A673 (cell line): Measurements from ENCODE around the gene LNP1.

Experiments
- EZH2 ChIP-seq: fragments of 200-600 bp; sonication (generic); IDR thresholded peaks from 2 replicates; pipeline ENCODE4 v1.6.1; 2017; ENCODE audit warnings: borderline replicate concordance, low read depth, mild to moderate bottlenecking, mixed read lengths, antibody characterized with exemption, low read length; ENCODE audit not compliant: poor library complexity, severe bottlenecking
- TF ChIP-seq, protein P1 (sequence below): fragments of 300-800, 200-600 bp; sonication (generic); conservative IDR thresholded peaks from 2 replicates; pipeline ENCODE4 v1.5.1; 2017; ENCODE audit warnings: low read depth, mild to moderate bottlenecking, antibody characterized with exemption, low read length, moderate library complexity, mixed read lengths

DNA sequence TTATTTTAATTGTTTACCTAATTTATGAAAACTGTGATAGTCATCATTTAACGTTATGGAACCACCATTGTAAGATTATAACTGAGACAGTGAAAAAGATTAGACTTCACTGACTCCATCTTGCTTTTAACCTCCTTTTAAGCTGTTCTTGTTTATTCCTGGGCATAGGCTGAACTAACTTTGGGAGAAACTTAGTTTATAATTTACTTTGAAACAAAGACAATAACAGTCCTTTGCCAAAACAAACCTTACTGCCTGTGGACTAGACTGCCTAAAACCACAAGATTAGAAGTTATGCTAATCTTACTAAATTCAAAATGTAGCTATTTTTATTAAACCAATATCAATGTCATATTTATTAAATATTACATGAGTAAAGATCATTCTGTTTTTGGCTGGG, 46.7 kb downstream of the LNP1 start:
- TF ChIP-seq, protein P1, sequence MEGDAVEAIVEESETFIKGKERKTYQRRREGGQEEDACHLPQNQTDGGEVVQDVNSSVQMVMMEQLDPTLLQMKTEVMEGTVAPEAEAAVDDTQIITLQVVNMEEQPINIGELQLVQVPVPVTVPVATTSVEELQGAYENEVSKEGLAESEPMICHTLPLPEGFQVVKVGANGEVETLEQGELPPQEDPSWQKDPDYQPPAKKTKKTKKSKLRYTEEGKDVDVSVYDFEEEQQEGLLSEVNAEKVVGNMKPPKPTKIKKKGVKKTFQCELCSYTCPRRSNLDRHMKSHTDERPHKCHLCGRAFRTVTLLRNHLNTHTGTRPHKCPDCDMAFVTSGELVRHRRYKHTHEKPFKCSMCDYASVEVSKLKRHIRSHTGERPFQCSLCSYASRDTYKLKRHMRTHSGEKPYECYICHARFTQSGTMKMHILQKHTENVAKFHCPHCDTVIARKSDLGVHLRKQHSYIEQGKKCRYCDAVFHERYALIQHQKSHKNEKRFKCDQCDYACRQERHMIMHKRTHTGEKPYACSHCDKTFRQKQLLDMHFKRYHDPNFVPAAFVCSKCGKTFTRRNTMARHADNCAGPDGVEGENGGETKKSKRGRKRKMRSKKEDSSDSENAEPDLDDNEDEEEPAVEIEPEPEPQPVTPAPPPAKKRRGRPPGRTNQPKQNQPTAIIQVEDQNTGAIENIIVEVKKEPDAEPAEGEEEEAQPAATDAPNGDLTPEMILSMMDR: no peak
- no peak for TF ChIP-seq EZH2
